Measurements from ENCODE around the gene WFIKKN2.

The WFIKKN2 gene

DNA sequence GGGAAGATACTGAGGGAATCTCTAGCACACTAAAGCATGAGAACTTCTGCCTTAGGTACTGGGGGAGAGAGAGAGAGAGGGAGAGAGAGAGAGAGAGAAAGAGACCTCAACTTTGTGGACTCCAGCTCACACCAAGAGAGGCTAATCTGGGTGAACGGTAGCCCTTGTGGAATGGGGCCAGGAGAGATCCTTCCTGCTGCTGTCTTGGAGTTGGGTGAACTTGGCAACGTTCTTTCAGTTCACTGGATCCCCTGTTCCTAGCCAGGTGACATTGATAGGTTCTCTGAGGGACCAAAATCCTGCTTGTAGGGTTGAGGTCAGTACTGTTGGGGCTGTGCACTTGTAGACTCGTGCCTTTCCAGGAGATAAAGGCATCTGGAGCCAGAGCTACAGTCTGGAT is 26.5 kb upstream of the WFIKKN2 start:
- no peak for DNase-seq

DNA sequence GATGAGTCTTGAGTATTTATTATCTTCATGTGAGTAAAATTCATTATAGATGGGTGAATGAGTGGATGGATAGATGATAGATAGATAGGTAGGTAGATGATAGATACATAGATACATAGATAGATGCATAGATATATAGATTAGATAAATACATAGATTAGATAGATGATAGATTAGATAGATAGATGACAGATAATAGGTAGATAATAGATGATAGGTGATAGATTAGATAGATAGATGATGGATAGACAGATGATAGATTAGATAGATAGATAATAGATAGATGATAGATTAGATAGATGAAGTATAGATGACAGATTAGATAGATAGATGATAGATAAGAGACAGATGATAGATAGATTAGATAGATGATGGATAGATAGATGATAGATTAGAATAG is 21.8 kb upstream of the WFIKKN2 start:
- no peak for DNase-seq

DNA sequence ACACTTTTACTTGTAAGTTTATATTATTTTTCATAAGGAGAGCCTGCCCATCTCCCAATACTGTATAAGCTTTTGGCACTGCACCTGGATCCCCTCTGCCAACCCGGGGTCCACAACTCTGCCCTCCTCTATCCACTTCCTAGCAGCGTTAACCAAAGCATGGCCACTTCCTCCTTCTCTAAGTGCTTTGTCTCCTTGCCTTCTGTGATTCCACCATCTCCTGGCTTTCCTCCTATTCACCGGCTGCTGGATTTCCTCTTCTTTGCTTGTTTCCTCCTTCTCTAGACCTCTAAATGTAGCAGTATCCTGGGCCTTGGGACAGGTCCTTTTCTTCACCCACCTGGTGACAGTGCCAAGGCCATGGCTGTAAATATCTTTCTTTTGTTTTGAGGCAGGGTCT is 20.0 kb upstream of the WFIKKN2 start:
- no peak for DNase-seq

DNA sequence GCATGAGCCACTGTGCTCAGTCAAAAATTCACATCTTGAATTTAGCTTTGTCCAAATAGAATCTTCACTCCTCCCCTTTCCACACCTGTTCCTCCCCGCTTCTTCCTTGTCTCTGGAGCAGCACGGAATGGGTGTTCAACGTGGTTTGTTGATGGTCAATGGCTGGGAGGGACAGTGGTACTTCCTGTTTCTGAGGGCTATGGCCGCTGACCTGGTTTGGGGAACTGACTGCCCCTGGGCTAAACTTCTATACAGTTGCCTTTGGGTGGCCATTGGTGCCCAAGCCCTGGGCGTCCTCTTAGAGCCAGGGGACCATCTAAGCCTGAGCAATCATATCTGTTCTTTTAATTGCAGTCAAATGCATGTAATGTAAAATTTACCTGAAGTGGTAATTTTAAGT is 19.1 kb upstream of the WFIKKN2 start:
- no peak for DNase-seq

DNA sequence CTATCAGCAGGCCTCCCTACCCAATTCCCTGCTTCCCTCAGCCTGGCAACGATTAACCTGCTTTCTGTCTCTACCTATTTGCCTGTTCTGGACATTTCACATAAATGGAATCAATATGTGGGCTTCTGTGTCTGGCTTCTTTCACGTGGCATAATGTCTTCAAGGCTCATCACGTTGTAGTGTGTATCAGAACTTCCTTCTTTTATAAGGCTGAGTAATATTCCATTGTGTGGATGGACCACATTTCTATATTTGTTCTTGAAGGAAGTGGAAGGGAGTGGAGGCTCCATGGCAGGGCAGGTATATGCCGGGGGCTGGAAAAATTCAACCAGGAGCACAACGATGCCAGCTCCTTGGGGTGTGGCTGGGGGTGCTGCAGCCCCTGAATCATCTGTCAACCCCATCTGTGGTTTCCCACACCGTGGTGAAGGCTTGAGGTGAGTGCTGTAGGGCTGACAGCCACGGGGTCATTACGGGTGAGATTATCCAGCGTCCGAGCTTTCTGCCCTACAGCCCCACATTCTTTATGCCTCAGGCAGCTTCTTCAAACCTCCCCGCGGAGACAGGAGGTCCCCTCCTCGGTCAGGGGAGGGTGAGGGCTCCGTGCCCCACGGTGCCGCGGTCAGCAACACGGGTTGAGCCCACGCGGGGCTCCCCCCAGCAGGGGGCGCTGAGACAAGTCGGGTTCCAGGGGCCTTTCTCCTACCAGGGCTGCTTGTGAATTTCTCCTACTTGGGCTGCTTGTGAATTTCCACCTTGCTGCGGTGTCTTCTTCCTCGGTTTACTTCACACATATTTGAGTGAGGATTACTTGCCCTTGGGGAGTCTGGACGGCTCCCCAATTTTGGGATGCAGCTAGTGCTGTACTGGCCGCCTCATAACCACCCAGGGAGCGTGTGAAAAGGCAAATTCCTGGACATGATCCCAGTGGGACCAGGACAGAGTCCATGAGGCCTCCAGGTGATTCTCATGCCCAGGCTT is 18.3 kb upstream of the WFIKKN2 start:
- no peak for DNase-seq

DNA sequence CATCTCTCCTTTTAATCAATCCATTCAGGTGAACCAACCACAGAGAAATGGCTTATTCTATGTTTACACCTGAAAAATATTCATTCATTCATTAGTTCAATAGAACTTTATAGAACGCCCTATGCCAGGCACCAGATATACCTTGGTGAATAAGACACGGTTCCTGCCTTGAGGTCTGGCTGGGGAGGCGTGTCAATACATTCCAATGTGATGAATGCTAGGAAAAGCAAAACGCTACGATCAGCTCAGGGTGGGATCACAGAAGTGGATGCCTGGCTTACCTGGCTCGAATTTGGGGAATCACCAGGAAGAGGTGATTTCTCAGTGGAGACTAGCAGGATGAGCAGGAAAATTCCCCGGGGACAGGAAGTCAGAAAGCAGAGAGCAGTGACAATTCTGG is 17.5 kb upstream of the WFIKKN2 start:
- no peak for DNase-seq

DNA sequence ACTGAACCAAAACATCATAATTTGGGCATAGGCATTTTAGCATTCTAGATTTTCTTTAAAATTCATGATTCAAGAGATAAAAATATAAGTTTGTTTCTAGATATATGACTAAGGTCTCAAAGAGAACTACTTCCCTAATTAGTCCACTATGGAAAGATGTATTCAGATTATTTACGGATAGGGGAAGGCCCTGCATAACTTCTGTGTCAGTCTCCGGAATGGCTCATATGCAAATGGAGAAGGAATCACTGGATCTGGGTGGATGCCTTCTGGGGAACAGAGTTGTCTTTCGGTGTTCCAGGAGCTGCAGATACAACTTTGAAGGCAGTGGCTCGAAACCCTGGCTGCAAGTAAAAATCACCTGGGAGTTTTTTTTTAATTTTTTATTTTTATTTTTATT is 17.1 kb upstream of the WFIKKN2 start:
- no peak for DNase-seq

DNA sequence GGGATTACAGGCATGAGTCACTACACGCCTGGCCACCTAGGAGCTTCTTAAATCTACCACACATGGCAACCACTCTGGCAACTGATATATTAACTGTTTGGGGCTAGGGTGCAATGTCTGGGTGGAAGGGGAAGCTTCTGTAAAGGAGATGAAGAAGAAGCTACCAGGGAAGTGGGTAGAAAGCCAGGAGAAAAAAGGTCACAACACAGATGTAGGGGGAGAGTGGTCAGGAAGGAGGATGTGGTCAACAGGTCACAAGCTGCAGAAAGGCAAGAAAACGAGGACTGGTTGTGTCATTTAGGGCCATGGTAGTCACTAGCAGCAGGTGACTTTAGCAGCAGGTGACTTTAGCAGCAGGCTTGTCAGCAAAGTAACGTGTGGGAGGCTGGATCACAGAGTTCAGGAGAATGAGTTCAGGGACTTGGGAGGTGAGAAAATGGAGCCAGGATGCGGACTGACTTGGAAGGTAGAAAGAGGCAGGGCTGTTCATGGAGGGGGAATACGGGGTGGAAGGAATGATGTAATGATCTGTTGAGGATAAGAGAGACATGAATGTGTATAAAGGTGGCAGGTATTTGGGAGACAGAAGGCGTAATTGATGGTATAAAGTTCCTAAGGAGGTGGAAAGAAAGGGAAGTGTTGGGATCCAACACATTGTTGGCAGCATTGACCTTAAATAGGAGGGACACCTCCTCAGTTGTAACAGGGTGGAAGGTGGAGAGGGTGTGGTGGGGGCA is 16.3 kb upstream of the WFIKKN2 start:
- DNase-seq: no peak

DNA sequence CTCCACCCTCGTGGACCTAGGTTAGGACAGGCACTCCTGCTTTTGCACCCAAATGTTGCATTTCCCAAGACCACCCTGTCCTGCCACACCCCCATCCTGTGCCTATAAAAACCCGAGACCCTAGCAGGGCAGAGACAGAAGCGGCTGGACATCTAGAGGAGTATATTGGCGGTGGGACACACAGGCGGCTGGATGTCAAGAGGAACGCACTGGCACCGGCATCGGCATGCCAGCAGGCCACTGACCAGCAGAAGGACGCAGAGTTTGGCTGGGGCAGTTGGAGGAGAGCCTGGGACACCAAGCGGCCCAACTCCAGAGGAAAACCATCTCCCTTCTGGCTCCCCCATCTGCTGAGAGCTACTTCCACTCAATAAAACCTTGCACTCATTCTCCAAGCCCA is 14.7 kb upstream of the WFIKKN2 start:
- DNase-seq: no peak

DNA sequence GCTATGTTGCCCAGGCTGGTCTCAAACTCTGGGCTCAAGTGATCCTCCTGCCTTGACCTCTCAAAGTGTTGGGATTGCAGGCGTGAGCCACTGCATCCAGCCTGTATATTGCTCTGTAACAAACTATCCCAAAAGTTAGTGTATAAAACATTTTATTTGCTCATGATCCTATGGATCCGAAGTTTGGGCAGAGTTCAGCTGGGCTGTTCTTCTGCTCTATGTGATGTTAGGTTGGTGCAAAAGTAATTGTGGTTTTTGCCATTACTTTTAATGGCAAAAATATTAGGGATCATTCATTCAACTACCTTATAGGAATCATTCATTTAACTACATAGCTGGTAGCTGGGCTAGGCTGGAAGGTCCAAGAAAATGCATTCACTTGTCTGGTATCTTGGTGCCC is 12.8 kb upstream of the WFIKKN2 start:
- no peak for DNase-seq

DNA sequence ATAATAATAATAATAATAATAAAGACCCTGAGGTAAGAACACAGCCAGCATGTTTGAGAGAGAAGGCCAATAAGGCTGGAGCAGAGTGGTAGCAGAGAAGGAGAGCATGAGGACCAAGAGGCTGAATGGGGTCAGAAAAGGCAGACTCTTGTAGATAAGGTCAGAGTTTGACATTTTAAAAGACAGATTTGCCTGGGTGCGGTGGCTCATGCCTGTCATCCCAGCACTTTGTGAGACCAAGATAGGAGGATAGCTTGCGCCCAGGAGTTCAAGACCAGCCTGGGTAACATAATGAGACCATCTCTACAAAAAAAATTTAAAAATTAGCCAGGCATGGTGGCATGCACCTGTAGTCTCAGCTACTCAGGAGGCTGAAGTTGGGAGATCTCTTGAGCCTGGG is 11.0 kb upstream of the WFIKKN2 start:
- no peak for DNase-seq

DNA sequence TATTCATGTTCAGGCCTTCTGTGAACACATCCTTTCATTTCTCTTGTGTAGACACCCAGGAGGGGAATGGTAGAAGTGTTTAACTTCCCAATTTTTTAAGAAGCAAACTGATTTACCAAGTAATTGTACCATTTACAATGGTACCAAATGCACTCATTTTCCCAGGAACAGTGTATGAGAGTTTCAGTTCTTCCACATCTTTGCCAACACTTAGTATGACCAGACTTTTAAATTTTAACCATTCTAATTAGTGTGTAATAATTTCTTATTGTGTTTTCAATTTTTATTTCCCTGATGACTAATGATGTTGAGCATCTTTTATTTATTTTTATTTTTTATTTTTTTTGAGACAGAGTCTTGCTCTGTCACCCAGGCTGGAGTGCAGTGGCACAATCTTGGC is 10.2 kb upstream of the WFIKKN2 start:
- DNase-seq: no peak

DNA sequence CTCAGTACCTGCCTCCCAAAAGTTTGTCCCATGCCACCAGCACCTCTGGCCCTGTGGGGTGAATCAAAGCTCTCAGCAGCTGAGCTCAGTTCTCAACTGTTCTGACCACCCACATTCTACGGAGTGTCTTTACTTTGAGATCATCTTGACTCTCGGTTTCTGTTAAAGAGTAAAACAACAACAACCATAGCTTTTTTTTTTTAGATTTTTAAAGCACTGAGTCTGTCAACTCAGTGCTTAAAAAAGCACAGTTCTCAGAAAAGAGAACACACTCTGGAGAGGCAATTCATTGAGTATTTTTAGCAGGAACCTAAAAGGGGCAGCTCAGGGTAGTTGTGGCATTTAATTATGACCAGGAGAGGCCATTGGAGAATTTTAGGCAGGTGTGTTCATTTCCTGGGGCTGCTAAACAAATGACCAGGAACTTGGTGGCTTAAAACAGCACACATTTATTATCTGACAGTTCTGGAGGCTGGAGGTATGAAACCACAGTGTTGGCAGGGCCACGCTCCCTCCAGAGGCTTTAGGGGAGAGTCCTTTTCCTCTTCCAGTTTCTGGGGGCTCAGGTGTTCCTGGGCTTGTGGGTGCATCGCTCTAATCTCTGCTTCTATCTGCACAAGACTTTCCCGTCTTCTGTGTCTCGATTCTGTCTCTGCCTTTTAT is 6.7 kb upstream of the WFIKKN2 start:
- DNase-seq: no peak

DNA sequence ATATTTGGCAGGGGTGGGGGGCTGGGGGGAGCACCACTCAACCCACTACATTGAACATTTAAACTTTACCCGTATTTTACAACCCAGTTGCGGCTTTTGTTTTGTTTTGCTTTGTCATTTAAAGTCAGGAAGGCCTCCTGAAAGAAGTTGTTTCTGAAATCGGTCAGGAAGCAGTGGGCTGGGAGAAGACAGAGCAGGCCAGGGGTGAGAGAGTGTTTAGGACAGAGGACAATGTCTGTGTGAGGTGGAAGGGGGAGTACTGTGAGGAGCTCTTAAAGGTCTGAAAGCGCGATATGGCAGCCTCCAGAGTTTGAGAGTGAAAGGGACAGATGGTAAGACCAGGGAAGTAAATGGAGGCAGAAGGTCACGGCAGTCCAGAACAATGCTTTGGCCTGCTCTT is 6.1 kb upstream of the WFIKKN2 start:
- no peak for DNase-seq

DNA sequence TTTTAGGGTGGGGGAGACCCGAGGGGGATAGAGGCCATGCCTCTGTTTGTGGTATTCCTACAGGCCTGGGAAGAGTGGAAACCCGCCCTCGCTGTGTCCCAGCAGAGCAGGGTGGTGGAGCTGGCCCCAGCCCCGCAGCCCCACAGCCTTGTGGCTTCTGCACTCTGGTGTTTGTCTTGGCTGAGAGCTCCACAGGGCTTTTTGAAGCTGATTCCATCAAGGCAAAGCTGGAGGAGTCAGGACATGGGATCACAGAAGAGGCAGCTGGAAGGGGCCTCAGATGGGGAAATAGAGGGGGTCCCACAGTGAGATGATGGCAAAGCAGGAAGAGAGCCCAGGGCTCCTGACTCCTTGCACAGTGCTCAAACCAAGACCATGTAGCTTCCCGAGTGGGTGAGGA is 5.0 kb upstream of the WFIKKN2 start:
- no peak for DNase-seq

DNA sequence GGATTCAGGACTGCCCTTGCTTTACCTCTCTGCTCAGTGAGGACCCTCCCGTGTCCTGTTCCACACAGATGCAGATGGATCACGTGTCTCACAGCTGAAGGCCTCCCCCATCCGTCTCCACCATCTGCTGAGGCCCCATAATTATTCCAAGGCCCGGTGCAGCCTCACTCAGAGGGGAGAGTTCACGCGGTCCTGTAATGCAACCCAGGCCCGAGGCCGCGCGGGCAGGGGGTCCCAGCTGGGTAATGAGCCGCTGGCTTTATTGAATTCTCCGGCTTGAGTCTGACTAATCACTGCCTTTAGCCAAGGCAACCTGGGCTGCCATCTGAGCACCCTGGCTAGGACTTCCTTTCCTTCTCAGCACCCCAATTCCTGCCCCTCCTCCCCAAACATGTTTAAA is 4.4 kb upstream of the WFIKKN2 start:
- no peak for DNase-seq

DNA sequence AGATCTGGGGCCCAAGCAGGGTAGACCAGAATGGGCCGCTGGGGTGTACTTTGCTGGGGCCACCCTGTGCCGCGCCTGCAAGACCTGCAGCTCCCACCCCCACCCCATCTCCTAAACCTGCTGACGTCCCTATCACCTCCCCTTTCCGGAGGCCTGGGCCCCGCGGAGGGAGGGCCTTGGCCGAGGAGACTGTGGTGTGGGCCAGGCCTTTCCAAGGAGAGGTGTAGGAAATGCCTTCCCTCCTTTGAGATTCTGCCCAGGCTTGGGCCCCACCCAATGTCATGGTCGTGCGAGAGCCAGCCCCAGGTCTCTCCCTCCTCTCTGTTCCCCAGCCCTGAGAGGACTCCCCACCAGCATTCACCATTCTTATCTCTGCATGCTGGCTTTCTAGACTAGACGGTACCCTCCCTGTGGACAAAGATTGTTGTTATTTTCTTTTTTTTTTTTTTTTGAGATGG is 3.9 kb upstream of the WFIKKN2 start:
- DNase-seq: no peak

DNA sequence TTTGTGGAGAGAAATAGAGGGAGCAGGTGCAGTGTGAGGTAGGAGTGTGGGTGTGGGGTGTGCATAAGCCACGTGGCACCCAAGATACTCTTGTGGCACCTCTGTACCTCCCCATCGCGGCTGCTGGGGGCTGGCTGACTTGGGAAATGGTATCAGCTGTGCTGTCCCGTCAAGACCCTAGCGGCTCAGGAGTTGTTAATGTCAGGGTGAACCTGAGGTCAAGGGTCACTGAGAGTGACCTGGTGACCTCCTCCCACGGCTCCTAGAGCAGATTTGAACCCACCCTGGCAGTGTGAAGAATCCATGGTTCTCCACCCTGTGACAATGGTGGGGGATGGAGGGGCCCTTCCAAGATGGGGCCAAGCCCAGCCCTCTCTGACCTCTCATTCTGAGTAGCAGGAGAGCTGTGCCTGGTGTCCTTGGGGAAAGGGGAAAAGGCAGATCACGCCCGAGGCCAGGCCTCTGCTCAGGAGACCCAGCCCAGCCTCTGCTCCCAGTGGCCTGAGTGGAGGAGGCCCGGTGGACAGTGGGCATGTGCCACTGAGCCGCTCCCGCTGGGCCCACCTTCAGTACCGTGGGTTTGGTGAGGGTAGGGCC is 3.0 kb upstream of the WFIKKN2 start:
- DNase-seq: no peak

DNA sequence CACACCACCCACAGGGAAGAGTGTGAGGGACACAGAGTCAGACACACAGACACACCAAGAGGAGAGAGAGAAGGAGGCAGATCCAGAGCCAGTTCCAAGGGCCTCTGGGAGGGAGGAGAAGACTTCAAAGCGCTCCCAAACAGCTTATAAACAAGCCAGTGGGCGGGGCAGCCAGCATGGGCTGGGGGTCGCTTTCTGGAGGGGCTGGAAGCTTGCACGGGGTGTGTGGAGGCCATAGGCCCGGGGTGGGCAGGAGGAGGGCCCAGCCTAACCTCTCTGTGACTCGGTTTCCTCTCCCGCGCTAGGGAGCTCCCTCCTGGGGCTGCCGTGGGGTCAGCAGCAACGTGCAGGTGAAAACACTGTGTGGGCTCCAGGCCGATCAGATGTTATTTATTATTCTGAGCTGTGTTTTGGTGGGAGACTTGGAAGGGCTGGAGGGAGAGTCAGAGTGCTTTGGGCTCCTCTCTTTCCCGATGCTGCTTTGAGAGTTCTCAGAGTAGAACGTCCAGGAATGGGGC is 2.5 kb upstream of the WFIKKN2 start:
- no peak for DNase-seq

DNA sequence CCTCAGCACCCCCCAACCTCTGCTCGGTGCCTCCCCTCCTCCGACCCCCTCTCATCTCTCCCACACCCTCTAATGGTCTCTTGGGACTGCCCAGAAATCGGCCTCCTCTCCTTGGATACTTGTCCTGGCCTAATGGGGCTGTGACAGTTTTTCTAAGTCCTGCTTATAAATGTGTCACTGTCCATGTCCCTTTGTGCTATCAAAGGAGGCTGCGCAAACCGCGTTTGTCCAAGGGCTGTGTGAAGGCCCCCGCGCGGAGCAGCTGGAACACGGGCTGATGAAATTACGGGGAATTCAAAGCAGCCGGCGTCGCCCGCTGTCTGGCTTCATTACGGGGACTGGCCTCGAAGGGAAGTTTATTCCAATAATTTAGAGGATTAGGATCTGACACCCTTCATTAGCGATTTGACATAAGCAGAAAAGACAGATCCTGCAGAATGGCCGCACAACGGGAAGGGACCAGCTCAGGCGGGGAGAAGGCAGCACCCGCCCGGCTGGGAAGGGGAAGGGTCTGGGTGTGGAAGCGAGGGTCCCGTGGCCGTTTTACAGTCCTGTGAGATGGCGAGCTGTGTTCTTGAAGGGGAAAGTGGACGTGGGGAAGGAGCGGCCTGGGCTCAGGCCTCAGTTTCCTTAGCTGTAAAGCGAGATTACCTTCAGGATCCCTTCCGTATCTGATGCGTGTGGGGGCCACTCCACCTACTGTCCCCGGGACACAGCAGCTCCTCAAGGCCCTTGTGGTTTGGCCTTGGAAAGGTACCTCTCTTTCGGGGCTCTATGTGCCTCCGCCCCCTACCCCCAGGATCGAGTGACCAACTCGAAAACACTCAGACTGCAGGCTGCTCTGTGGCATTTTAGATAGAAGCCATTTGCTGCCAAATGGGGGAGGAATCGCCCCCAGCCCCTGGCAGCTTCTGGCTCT is 1.6 kb upstream of the WFIKKN2 start:
- no peak for DNase-seq

DNA sequence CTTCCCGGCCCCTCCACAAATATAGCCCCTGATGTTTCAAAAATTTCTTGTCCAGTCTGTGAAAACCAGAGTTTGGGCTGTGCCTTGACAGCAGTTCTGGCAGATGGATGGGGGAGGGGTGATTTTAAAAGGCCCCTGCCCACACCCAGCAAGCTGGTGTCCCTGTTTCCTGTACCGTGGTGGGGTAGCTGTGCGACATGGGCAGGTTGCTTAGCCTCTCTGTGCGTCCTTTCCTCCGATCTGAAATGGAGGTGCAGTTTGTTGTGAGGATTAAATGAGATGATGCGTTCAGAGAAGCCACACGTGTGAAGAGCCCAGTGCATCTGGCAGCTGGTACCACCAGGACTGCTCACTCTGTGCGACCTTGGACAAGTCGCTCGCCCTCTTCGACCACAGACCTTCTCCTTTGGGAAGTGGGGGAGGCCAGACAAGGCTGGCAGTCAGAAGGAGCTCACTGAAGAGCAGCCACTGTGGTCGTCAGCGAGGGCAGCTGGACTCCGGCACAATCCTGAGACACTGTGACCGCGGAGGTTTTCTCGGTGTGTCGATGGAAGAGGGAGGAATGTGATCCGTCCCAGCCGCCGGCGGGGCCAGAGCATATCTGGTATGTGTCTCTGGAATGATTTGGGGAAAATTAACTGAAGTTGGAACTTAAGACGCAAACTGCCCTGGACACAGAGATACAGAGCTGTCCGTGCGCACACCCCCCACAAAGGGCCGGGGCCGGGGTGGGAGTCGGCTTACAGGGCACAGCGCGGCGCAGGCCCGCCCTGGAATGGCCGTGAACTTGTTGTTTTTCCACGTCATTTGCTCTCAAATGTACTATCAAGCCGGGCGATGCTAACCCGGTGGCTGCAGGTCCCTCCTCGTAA is 721 bp upstream of the WFIKKN2 start:
- no peak for DNase-seq
